Measurements from ENCODE around the gene GNAS. TPM values are rescaled to one million over a fixed set of nuclear protein-coding genes. Genes with fewer than 3 reads are reported as not detected.
"Not testable (repeated sequence)": the region's sequence is repeated elsewhere in the genome, so short reads cannot be mapped to it uniquely, and the experiment has no call there.

GNAS gene
- total RNA-seq, 4 donors from 2014 or later = 679 to 875 (median 782) TPM

GRCh38 chr20:58825450-58825849, 27.1 kb upstream of the GNAS start:
- intact Hi-C loops (cut with DNase I) = no loop called here
- Histone ChIP-seq H3K36me3 (no peaks in the 10 kb centered on the region), H3K9me3 (no peaks in the 10 kb centered on the region), H3K4me1 (peaks cover 0 to 15% (median 9%) of the 10 kb centered on the region in 4 donors), H3K4me3 (no peak overlapping the region), H3K27ac (replicated peaks in 1 of 4) (no peak overlapping the region), H3K27me3 (no peaks in the 10 kb centered on the region)
- WGBS = 93% methylated on average over 6 of the region's 6 CpGs
- TF ChIP-seq EP300 (IDR thresholded peaks at IDR 0.05) (no peak), POLR2AphosphoS5 (IDR thresholded peaks at IDR 0.05) (no peak), POLR2A (IDR thresholded peaks at IDR 0.05; ENCODE audit: low read depth) (no peak)
- no peak for DNase-seq (ENCODE audit: extremely low spot score)

- no peak overlapping the region for H3K27ac ChIP-seq (replicated peaks in 1 of 4)
- TF ChIP-seq POLR2AphosphoS5 (IDR thresholded peaks at IDR 0.05) (no peak), EP300 (IDR thresholded peaks at IDR 0.05) (no peak), CTCF (IDR thresholded peaks at IDR 0.05) (no peak)
- H3K4me1 ChIP-seq = peaks cover 0 to 15% (median 9%) of the 10 kb centered on the region in 4 donors
- intact Hi-C loops (cut with DNase I) = no loop called here
- no peaks in the 10 kb centered on the region for H3K27me3 ChIP-seq
- no peak for DNase-seq (ENCODE audit: extremely low spot score)
- H3K9me3 ChIP-seq = no peaks in the 10 kb centered on the region
- no peak overlapping the region for H3K4me3 ChIP-seq
- 83% methylated on average over 5 of the region's 5 CpGs for whole genome bisulfite sequencing
- H3K36me3 ChIP-seq = no peaks in the 10 kb centered on the region
Measured at GRCh38 chr20:58826271-58826670, 26.2 kb upstream of the GNAS start.

GRCh38 chr20:58828136-58828535, 24.4 kb upstream of the GNAS start:
- no peak overlapping the region for H3K27ac ChIP-seq (replicated peaks in 1 of 4)
- intact Hi-C loops (cut with DNase I) = no loop called here
- no peaks in the 10 kb centered on the region for H3K27me3 ChIP-seq
- H3K4me1 ChIP-seq = peaks cover 0 to 15% (median 9%) of the 10 kb centered on the region in 4 donors
- no peak for TF ChIP-seq CTCF (IDR thresholded peaks at IDR 0.05)
- TF ChIP-seq POLR2AphosphoS5 (IDR thresholded peaks at IDR 0.05) = no peak
- TF ChIP-seq EP300 (IDR thresholded peaks at IDR 0.05) = no peak
- no peak for TF ChIP-seq POLR2A (IDR thresholded peaks at IDR 0.05; ENCODE audit: low read depth)
- no peak overlapping the region for H3K4me3 ChIP-seq
- no peaks in the 10 kb centered on the region for H3K36me3 ChIP-seq
- DNase-seq (ENCODE audit: extremely low spot score) = no peak
- H3K9me3 ChIP-seq = no peaks in the 10 kb centered on the region
- WGBS = 76% methylated on average over 2 of the region's 2 CpGs

GRCh38 chr20:58828804-58829203, 23.7 kb upstream of the GNAS start:
- peaks cover 0 to 15% (median 9%) of the 10 kb centered on the region in 4 donors for H3K4me1 ChIP-seq
- H3K27me3 ChIP-seq; intact Hi-C loops (cut with DNase I); DNase-seq (ENCODE audit: extremely low spot score); H3K4me3 ChIP-seq; H3K36me3 ChIP-seq; H3K9me3 ChIP-seq: not testable (repeated sequence)
- 97% methylated on average over 5 of the region's 5 CpGs for WGBS
- H3K27ac ChIP-seq (replicated peaks in 1 of 4) = peak overlapping the region in 2 of 4 donors; percentile 48 to 69

- DNase-seq (ENCODE audit: extremely low spot score) = no peak
- H3K27me3 ChIP-seq = no peaks in the 10 kb centered on the region
- TF ChIP-seq CTCF (IDR thresholded peaks at IDR 0.05) (peak in 2 of 3 experiments; percentile 9 to 20), POLR2A (IDR thresholded peaks at IDR 0.05; ENCODE audit: low read depth) (no peak), EP300 (IDR thresholded peaks at IDR 0.05) (no peak), POLR2AphosphoS5 (IDR thresholded peaks at IDR 0.05) (peak in 1 of 2 donors; percentile 22)
- H3K4me1 ChIP-seq = peaks cover 0 to 15% (median 9%) of the 10 kb centered on the region in 4 donors
- H3K4me3 ChIP-seq = no peak overlapping the region
- intact Hi-C loops (cut with DNase I) = no loop called here
- peak overlapping the region in 2 of 4 donors; percentile 48 to 69 for H3K27ac ChIP-seq (replicated peaks in 1 of 4)
- WGBS = 42% methylated on average over 6 of the region's 6 CpGs
- H3K9me3 ChIP-seq = no peaks in the 10 kb centered on the region
- H3K36me3 ChIP-seq = no peaks in the 10 kb centered on the region
Measured at GRCh38 chr20:58829531-58829941, 23.0 kb upstream of the GNAS start.

- intact Hi-C loops (cut with DNase I) = loop anchor here (10.0 kb wide), 1 partner anchor 348 kb away; no protein-coding TSS in a partner anchor
- 77% methylated on average over 4 of the region's 4 CpGs for WGBS
- H3K4me1 ChIP-seq = peaks cover 0 to 15% (median 9%) of the 10 kb centered on the region in 4 donors
- H3K9me3 ChIP-seq = no peaks in the 10 kb centered on the region
- H3K36me3 ChIP-seq = no peaks in the 10 kb centered on the region
- no peak overlapping the region for H3K4me3 ChIP-seq
- no peak overlapping the region for H3K27ac ChIP-seq (replicated peaks in 1 of 4)
- no peak for DNase-seq (ENCODE audit: extremely low spot score)
- no peak for TF ChIP-seq CTCF (IDR thresholded peaks at IDR 0.05)
- no peak for TF ChIP-seq POLR2AphosphoS5 (IDR thresholded peaks at IDR 0.05)
- TF ChIP-seq EP300 (IDR thresholded peaks at IDR 0.05) = no peak
- no peak for TF ChIP-seq POLR2A (IDR thresholded peaks at IDR 0.05; ENCODE audit: low read depth)
- H3K27me3 ChIP-seq = peaks cover 0 to 2% (median 0%) of the 10 kb centered on the region in 4 donors
Measured at GRCh38 chr20:58832457-58832856, 20.1 kb upstream of the GNAS start.
